SIG-M5 treated with dmso at 0.1 percent for 504 hours (cell line): ENCODE data around the gene PRR18.
A peak's percentile ranks its signal among the peaks of the same experiment; 100 is the strongest.

ENCODE experiments used
- DNase-seq: peaks from one replicate; lab custom pipeline; 2025; ENCODE audit not compliant: unreplicated experiment; lab: John Stamatoyannopoulos, UW

The PRR18 gene

DNA sequence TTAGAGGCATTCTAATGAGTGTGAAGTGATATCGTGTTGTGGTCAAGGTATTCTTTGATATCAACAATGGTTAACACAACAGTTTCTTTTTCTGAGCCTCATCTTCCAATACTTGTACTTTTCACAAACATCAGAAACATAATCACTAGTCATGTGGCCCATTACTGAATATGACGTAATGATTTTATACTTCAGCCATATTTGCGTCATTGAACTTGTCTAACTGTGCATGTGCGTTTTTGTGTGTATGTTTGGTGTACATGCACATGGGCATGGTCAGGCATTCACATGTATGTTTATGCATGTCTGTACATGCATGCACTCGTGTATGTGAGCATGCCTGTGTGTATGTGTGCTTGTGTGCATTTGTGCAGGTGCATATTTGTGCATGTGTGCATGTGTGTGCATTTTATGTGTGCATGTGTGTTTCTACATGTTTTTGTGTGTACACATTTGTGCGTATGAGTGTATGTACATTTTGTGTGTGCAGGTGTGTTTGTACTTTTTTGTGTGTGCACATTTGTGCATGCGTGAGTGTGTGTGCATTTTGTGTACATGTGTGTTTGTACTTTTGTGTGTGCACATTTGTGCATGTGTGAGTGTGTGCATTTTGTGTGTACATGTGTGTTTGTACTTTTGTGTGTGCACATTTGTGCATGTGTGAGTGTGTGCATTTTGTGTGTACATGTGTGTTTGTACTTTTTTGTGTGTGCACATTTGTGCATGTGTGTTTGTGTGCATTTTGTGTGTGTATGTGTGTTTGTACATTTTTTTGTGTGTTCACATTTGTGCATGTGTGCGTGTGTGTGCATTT, 29.4 kb downstream of the PRR18 start:
- DNase-seq = no peak

DNA sequence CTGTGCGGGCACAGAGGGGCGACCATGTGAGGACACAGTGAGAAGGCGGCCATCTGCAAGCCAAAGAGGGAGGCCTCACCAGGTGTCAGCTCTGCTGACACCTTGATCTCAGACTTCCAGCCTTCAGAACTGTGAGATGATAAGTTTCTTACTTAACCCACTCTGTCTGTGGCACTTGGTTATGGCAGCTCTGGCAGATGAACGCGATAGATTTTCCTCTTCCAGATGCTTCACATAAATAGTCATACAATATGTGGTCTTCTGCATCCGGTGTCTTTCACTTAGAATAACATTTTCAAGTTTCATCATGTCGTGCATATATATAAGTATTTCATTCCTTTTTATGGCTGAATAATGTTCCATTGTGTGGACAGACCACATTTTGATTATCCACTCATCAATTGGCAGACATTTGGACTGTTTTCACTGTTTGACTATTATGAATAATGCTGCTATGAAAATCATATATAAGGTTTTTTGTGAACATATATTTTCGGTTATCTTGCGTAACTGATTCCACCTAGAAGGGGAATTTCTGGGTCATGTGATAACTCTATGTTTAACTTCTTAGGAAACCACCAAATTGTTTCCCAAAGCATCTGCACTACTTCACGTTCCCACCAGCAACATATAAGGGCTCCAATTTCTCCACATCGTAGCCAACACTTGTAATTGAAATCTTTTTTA, 30.2 kb downstream of the PRR18 start:
- DNase-seq = no peak

DNA sequence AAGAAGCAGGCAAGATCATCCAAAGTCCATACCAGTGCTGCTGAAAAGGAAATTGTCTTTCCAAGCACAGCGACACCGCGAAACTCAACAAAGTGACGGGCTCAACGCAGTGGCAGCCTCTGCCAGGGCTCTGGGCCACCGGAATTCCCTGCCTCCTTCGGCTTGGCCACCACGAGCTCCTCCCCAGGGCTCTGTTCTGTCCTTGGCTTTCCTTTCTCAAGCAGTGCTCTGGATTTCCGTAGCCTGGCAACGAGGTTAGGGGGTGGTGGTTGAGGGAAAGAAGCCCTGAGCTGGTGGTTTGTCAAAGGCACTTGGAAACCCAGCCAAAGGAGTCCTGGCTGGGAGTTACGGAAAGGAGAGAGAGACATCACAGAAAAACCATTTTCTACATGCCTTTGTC, 31.2 kb downstream of the PRR18 start:
- no peak for DNase-seq

DNA sequence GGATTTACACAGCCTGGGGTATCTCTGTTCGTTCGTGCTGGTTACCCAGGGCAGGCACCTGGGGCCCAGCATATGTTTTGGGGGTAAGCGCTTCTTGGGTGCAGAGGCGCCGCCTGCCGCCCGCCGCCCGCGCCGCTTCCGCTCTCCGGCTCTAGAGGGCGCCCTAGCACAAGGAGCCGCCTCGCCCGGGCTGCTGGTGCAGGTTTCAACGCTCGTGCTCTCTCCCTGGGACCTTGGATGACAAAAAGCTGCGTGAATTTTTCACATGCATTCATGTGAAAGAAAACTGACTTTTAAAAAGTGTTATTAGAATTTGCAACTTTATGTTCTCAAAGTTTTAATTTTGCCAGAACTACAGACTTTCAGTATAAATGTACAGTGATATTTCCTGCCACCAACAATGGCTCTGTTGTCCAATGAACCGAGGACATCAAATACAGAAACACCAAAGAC, 32.5 kb downstream of the PRR18 start:
- DNase-seq = peak; percentile 12

DNA sequence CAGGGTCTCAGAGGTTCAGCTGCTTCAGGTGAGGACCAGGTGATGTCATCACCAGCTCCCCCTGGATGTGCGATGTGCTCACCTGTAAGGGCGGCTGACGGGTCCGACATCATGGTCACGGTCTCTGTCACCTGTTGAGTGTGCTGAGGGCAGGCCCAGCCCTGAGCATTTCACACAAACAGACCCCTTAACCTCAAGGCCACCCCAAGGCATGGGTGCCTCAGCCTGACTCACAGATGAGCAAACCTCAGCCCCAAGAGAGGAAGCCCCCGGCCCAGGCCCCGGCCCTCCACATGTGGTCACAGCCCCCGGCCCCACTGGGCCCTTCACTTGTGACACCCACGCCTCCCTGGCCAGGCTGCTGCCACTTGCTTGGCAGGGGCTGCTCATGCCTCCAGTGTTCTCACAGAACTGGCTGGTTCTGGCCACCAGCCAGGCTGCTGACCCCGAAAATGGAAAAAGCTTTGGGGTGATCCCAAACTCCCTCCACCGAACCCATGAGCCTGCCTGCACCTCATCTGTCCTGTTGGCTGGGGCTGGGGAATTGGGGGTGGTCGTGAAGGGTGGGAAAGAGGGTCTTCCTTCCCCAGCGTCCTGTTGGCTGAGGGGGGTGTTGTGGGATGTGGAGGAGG, 33.3 kb downstream of the PRR18 start:
- no peak for DNase-seq

DNA sequence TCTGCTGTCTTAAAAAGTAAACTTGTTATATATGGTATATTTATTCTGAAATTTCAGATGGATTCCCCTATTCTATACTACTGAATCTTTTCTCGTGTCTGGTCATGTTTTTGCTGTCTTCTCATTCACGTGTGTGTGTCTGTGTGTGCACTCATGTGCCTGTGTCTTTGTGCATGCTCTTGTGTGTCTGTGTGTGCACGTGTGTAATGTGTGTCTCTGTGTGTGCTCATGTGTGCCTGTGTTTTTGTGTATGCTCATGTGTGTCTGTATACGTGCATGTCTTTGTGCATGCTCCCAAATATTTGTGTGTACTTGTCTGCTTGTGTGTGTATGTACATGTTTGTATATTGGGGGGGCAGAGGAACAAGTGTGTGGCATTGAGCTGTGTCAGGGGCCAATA, 34.0 kb downstream of the PRR18 start:
- DNase-seq = no peak

DNA sequence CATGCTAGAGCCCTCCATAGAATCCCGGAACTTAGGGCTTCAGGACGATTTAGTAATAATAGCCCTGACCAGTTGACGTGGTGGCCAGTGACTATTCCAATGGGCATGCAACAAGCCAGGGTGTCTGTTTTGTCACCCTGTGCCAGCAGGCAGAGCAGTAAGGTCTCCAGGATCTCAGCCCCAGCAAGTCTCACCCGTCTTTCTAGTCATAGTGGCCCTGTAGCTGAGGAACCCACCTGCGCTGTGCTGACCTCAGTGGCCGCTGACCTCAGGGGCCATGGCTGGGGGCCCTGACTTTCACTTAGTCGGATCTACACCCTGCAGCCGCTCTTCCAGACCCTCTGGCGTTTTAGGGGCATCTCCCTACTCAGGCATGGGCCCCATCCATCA, 36.8 kb downstream of the PRR18 start:
- DNase-seq = no peak

DNA sequence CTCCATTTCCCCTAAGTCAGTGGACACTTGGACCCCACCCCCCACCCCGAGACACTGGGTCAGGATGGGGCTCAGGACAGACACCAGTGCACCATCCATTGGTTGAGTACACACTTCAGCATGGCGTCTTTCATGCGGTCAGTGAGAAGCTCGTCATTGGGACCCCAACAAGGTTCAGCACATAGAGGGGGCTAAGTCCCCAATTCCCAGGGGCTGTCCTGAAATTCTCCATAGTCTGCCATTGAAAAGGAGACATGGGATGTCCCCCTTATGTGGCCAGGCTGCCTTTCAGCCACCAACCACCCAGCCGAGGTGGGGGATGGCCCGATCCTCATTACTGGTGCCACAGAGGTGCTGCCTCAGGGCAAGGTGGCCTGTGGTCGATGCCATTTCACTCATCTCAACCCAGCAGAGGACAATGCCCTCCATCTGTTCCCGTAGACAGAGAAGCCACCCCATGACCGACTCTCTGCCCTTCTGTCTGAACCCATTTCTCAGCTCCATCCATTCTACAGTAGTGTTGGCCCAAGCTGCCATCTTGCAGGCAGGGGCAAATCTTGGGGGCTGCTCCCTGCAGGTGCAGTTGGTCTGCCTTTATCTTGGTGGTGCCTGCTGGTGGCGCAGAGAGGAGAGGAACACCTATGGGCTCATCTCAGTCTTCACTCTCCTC, 37.4 kb downstream of the PRR18 start:
- DNase-seq = no peak

DNA sequence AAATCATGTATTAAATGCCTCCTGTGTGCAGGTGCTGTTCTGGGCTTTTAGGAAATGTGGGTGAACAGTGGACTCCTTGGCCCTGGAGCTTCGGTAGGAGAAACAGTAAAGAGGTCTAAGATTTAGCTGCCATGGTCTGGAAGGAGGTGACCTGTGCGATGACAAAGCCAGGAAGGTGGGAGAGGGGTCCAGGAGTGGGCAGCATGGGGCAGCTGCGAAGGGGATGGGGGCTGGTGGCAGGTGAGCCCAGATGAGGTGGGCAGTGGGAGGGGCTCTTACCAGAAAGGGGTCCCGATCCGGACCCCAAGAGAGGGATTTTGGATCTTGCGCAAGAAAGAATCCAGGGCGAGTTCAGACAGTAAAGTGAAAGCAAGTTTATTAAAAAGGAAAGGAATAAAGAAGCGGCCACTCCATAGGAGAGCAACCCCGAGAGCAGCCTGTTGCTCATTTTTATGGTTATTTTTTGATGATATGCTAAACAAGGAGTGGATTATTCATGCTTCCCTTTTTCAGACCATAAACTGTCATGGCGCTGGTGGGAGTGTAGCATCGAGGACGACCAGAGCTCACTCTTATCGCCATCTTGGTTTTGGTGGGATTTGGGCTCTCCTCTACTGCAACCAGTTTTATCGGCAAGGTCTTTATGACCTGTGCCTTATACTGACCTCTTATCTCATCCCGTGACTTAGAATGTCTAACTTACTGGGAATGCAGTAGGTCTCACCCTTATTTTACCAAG, 38.7 kb downstream of the PRR18 start:
- no peak for DNase-seq

DNA sequence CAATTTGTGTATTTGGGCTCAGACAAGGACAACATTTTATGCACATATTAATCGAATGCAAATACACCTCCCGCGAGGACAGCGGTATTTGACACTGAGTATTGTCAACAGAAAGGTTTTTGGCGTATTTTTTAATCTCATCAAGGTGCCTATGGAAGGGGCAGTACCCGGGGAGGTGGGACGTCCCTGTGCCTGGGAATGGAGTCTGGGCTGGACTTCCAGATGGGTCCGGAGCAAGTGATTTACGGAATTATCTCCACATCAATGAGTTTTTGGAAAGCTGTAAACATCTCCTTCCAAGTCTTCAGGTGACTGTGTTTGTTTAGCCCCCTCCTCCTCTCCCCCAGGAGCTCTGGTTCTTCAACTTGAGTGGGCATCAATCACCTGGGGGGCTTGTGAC, 39.8 kb downstream of the PRR18 start:
- DNase-seq = no peak

DNA sequence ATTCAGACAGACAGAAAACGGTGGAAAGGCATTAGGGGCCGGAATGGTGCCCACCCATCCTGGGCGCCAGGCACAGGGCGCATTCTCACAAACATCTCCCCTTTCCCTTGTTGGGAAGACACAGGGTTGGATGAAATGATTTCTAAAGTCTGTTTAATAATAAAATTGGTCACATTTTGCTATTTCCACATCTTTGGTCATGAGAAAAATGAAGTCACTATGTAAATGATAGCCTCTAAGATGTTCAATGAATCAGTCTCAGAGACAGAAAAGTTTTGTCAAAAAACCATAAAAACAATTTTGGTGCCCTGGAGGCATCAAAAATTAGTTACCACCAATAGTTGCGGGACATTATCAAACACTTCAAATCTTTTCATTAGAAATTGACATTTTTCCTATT, 40.7 kb downstream of the PRR18 start:
- DNase-seq = no peak

DNA sequence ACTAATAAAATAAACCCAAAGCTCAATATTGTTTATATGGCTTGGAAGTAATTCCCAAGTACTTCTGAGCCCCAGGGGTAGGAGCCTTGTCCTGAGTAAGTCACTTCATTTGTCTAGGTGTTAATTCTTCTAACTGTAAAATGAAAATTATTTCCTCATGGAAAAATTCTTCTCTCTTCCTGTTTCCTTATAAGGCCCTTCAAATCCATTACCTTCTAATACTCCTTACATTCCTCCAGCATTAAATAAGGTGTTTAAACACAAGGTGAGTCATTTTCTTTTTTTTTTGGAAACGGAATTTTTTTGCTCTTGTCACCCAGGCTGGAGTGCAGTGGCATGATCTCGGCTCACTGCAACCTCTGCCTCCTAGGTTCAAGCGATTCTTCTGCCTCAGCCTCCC, 41.9 kb downstream of the PRR18 start:
- no peak for DNase-seq

DNA sequence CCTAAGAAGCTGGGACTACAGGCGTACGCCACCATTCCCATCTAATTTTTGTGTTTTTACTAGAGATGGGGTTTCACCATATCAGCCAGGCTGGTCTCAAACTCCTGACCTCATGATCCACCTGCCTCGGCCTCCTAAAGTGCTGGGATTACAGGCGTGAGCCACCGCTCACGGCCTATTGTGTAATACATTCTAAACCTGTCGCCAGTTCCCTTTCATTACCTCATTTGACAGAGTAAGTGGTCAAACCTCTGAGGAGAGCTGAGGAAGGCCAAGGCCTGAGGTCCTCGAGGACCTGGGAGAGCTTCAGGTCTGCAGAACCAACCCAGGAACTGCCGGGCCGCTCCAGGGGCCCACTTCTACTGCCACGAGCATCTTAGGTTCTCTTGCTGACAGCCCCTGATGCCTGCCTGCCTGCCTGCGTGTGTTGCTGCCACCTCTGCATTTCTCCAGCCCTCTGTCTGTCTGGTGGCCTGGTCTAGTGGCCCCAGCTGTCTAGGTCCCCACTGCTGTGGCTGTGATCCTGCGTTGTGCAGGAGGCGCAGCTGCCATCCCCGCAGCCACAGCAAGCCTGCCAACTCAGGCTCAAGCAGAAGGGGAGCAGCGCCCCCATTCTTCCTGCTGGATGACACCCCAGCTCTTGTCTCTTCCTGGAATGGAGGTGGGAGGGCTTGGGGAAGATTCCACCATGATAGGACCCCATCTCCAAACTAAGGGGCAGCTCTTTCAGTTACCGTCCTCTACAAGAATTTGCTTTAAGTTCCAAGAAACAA, 45.3 kb downstream of the PRR18 start:
- DNase-seq = no peak

DNA sequence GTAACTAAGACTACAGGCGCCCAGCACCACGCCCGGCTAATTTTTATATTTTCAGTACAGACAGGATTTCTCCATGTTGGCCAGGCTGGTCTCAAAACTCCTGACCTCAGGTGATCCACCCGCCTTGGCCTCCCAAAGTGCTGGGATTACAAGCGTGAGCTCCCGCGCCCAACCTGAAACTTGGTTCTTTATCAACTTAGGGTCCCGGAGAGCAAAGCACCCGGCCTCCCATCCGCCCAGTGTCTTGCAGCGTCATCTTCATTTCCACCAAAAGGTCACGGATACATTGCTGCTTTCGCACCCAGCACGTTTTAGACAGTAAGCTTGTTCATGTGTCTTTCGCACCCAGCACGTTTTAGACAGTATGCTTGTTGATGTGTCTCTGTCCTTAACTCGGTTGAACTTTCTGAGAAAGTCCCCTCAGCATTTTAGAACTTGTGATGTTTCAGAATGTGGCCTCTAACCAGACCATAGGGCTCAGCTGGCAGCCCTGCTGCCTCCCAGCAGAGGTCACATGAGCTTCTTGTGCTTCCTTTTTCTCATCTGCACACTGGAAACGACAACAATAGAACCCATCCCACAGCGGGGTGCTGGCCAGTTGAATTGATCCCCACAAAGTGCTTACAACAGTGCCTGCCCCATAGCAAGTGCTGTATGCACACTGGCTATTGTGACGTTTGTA, 48.8 kb downstream of the PRR18 start:
- peak; percentile 63 for DNase-seq

DNA sequence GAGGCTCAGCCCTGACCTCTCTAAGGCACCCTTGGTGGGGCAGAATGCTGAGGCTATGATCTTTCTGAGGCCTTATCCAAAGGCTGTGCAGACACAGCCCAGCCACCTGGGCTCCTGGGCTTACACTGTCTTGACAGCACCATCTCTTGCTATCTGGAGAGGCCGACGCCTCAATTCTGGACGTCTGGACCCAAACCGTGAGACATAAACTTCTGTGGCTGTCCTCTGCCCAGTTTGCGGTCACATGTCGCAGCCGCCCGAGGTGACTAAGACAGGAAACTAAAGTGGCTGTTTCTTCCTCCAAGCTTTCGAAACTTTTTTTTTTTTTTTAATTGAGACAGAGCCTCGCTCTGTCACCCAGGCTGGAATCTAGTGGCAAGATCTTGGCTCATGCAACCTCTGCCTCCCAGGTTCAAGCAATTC, 49.3 kb downstream of the PRR18 start:
- peak; percentile 81 for DNase-seq

DNA sequence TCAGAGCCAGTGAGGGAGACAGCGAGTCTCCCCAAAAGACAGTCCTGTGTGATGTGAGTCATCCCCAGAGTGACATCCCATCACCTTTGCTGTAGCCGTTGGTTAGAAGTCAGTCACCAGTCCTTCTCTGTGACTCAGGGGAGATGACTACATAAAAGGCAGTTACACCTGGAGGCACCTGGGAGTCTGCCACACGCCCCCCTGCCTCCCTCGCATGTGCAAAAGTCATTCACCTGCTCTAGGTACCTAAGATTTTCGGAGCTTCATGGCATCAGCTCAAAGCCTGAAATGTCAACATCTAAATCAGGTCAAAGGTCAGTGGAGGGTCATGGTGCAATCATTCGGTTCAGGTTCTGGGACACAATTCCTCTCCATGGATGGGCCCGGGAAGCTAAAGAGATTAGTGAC, 50.3 kb downstream of the PRR18 start:
- DNase-seq = no peak
